ENCODE measurements around the gene WWOX. TPM values are rescaled to one million over a fixed set of nuclear protein-coding genes. Genes with fewer than 3 reads are reported as not detected.

WWOX gene
- total and polyA plus RNA-seq, 10 donors, result 5.9 to 90.3 (median 26.4) TPM

DNA sequence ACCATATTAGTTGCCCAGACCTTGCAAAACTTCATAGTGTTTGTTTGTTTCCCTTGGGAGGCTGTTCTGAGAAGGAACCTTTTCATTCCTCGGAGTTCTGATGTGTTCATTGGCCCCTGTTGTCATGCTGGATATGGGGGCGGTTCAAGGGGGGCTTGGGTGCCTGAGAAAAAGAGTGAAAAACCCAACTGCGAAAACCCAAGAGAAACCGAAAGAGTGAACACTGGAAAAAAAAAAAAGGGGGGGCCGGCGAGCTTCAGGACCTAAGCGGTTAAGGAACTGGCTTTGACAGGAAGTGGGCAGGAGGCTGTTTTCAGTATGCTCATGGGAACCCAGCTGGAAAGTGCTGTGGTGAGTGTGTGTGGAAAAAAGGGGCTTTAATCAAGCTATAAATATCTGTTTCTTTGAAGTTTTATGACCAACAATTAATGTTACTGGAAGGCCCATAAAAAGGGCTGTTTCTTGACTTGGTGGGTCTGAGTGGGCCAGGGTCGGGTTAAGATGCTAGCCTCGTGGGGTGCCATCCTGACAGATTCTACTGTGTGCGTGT, 990.4 kb downstream of the WWOX start:
- Histone ChIP-seq H3K27me3 (replicated peaks in 1 of 7) (no peaks in the 10 kb centered on the region), H3K9me3 (no peaks in the 10 kb centered on the region), H3K4me3 (peak overlapping the region in 4 of 8 donors; percentile 2 to 47 (median 18)), H3K36me3 (no peaks in the 10 kb centered on the region), H3K27ac (peak overlapping the region in 4 of 8 donors; percentile 26 to 61 (median 34)), H3K4me1 (peaks cover 16 to 61% (median 50%) of the 10 kb centered on the region in 6 donors)
- DNase-seq, result no peak
- 3 to 19% (median 15%) methylated on average over 10 of the region's 10 CpGs for WGBS, 5 donors
- TF ChIP-seq POLR2AphosphoS5 (IDR thresholded peaks at IDR 0.05), result peak in 1 of 3 donors; percentile 38
- TF ChIP-seq POLR2A (IDR thresholded peaks at IDR 0.05), result no peak
- no peak for TF ChIP-seq CTCF (IDR thresholded peaks at IDR 0.05 in 8 of 11, conservative IDR thresholded peaks at IDR 0.05 in 3 of 11)
- intact Hi-C loops (cut with DNase I; ENCODE audit: low total_unique reads), result no loop called here

GRCh38 chr16:79090966-79091365, 991.5 kb downstream of the WWOX start:
- Histone ChIP-seq H3K4me1 (peaks cover 16 to 68% (median 50%) of the 10 kb centered on the region in 6 donors), H3K9me3 (no peaks in the 10 kb centered on the region), H3K36me3 (no peaks in the 10 kb centered on the region), H3K27me3 (replicated peaks in 1 of 7) (no peaks in the 10 kb centered on the region), H3K4me3 (peak overlapping the region in 2 of 8 donors; percentile 25 to 47), H3K27ac (peak overlapping the region in 1 of 8 donors; percentile 61)
- WGBS, 5 donors, result 38 to 56% (median 45%) methylated on average over 4 of the region's 4 CpGs
- TF ChIP-seq POLR2A (IDR thresholded peaks at IDR 0.05) (no peak), CTCF (IDR thresholded peaks at IDR 0.05 in 8 of 11, conservative IDR thresholded peaks at IDR 0.05 in 3 of 11) (no peak), POLR2AphosphoS5 (IDR thresholded peaks at IDR 0.05) (no peak)
- DNase-seq, result no peak
- intact Hi-C loops (cut with DNase I; ENCODE audit: low total_unique reads), result no loop called here

DNA sequence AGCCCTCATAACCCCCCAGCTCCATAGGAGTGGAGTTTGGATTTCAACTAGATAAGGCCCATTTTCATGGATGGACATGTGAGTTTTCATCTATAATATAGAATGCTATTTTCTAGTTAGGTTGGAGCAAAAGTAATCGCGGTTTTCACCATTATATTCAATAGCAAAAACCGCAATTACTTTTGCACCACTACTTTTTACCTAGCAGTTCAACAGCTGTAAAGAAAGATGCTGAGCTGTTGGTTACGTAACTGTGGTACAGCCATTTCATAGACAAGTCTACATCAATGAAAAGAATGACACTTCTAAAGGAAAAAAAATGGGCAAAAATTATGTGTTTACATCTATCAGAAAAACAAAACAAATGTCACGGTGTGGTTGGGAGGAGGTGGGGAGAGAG, 993.4 kb downstream of the WWOX start:
- no peak for DNase-seq
- intact Hi-C loops (cut with DNase I; ENCODE audit: low total_unique reads), result no loop called here
- Histone ChIP-seq H3K36me3 (no peaks in the 10 kb centered on the region), H3K4me3 (no peak overlapping the region), H3K4me1 (peaks cover 16 to 79% (median 50%) of the 10 kb centered on the region in 6 donors), H3K27ac (peak overlapping the region in 5 of 8 donors; percentile 37 to 77 (median 53)), H3K9me3 (no peaks in the 10 kb centered on the region), H3K27me3 (replicated peaks in 1 of 7) (no peaks in the 10 kb centered on the region)
- 73 to 88% (median 82%) methylated on average over 5 of the region's 5 CpGs for WGBS, 5 donors
- TF ChIP-seq POLR2A (IDR thresholded peaks at IDR 0.05) (no peak), CTCF (IDR thresholded peaks at IDR 0.05 in 8 of 11, conservative IDR thresholded peaks at IDR 0.05 in 3 of 11) (no peak), POLR2AphosphoS5 (IDR thresholded peaks at IDR 0.05) (no peak)

- Histone ChIP-seq H3K4me1 (peaks cover 16 to 79% (median 50%) of the 10 kb centered on the region in 6 donors), H3K27ac (peak overlapping the region in 7 of 8 donors; percentile 9 to 77 (median 48)), H3K36me3 (no peaks in the 10 kb centered on the region), H3K27me3 (replicated peaks in 1 of 7) (no peaks in the 10 kb centered on the region), H3K9me3 (no peaks in the 10 kb centered on the region), H3K4me3 (peak overlapping the region in 1 of 8 donors; percentile 26)
- no peak for TF ChIP-seq POLR2A (IDR thresholded peaks at IDR 0.05)
- peak in 2 of 3 donors; percentile 43 to 53 for TF ChIP-seq POLR2AphosphoS5 (IDR thresholded peaks at IDR 0.05)
- intact Hi-C loops (cut with DNase I; ENCODE audit: low total_unique reads), result no loop called here
- 13 to 37% (median 34%) methylated on average over 10 of the region's 10 CpGs for WGBS, 5 donors
- DNase-seq, result peak; percentile 79
Measured at GRCh38 chr16:79093554-79093967, 994.1 kb downstream of the WWOX start.
